Measurements from ENCODE around the gene ITPR3.

- TF ChIP-seq CTCF (conservative IDR thresholded peaks at IDR 0.05; ENCODE audit: low read length) (peak; percentile 90), EZH2phosphoT487 (IDR thresholded peaks at IDR 0.05; ENCODE audit: borderline replicate concordance) (no peak)
These were observed 31.2 kb upstream of the ITPR3 start for GRCh38 chr6:33589731-33590530.
